ENCODE data around the gene EVL. TPM values are rescaled to one million over a fixed set of nuclear protein-coding genes. Genes with fewer than 3 reads are reported as not detected.

The EVL gene
- total and polyA plus RNA-seq, 2 donors from 2014 or later: 54.8 to 84.1 TPM

DNA sequence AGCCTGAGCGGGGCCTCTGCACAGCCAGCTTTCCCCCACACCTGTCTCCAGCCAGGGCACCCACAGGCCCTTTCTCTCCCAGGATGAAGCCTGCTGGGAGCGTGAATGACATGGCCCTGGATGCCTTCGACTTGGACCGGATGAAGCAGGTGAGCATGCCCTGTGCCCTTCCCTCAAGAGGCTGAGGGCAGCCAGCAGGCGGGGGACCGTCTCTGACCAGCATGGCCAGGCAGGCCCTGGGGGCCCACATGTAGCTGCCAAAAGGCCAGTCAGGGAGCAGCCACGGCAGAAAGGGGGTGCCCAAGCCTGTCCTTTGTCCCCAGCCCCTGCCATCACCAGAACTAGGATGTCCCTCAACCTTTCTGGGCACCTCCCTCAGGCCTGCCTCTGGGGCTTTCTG, 75.9 kb downstream of the EVL start:
- H3K9me3 ChIP-seq (ENCODE audit: control insufficient read depth in 2 of 3, insufficient read depth in 1 of 3, low read length in 3 of 3): no peaks in the 10 kb centered on the region
- no peak overlapping the region for H3K9ac ChIP-seq (ENCODE audit: low read length in 3 of 3)
- TF ChIP-seq, protein P1, sequence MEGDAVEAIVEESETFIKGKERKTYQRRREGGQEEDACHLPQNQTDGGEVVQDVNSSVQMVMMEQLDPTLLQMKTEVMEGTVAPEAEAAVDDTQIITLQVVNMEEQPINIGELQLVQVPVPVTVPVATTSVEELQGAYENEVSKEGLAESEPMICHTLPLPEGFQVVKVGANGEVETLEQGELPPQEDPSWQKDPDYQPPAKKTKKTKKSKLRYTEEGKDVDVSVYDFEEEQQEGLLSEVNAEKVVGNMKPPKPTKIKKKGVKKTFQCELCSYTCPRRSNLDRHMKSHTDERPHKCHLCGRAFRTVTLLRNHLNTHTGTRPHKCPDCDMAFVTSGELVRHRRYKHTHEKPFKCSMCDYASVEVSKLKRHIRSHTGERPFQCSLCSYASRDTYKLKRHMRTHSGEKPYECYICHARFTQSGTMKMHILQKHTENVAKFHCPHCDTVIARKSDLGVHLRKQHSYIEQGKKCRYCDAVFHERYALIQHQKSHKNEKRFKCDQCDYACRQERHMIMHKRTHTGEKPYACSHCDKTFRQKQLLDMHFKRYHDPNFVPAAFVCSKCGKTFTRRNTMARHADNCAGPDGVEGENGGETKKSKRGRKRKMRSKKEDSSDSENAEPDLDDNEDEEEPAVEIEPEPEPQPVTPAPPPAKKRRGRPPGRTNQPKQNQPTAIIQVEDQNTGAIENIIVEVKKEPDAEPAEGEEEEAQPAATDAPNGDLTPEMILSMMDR (IDR thresholded peaks at IDR 0.05; ENCODE audit: borderline replicate concordance, extremely low read depth, insufficient read depth): no peak
- intact Hi-C loops (cut with DNase I): no loop called here
- no peak overlapping the region for H3K27ac ChIP-seq (ENCODE audit: low read depth in 2 of 2, low read length in 2 of 2)
- no peak overlapping the region for H3K4me3 ChIP-seq (ENCODE audit: low read length in 3 of 3)
- H3K4me1 ChIP-seq (ENCODE audit: control insufficient read depth in 2 of 3, insufficient read depth in 2 of 3, low read depth in 1 of 3, low read length in 3 of 3): peaks cover 0 to 15% (median 7%) of the 10 kb centered on the region in 3 donors
- DNase-seq (no peak), FAIRE-seq (no peak)
- H3K27me3 ChIP-seq (ENCODE audit: control insufficient read depth, insufficient read depth, low read length): no peaks in the 10 kb centered on the region
- no peaks in the 10 kb centered on the region for H3K36me3 ChIP-seq (ENCODE audit: control insufficient read depth in 2 of 3, insufficient read depth in 3 of 3, low read length in 3 of 3)

DNA sequence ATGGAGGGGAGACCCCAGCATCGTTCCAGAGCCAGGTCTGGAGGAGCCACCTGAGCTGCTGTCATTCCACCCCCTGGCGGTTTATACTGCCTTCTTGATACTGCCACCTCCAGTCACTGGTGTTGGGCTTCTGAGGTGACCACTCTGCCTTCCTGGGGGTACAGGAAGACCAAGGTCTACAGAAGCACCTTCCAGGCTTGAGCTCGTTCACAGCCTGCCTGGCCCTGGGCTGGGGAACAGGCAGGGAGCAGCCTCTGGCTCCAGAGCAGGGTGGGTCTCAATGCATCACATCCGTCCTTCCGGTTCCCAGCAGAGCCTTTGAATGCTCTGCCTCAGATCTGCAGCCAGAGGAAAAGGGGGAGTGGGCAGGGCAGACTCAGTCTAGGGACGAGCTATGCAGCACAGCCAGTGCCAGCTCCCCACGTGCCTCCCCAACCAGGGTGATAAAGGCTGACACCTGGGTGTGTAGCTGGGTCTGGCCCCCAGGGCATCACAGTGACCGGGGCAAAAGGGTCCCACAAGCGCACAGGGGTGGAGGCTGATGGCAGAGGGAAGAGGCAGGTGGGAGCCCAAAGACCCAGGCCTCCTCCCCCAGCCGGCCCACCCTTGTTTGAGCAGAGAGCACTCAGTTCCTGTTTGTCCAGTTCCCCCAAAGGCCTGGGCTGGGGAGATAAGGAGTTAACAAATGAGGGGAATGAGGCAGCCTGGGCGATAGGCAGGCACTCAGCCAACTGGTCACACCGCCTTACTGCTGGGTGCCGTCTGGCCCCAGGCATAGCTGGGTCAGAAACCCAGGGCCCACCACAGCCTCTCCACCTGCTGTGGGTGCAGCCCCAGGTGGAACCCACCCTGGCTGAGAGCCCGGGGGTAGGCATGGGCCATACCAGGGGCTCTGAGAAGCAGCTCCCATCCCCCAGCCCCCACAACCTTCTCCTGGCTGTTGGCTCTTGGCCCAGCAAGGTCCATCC, 77.1 kb downstream of the EVL start:
- intact Hi-C loops (cut with DNase I): no loop called here
- peak overlapping the region in 1 of 3 donors; percentile 26 for H3K9ac ChIP-seq (ENCODE audit: low read length in 3 of 3)

DNA sequence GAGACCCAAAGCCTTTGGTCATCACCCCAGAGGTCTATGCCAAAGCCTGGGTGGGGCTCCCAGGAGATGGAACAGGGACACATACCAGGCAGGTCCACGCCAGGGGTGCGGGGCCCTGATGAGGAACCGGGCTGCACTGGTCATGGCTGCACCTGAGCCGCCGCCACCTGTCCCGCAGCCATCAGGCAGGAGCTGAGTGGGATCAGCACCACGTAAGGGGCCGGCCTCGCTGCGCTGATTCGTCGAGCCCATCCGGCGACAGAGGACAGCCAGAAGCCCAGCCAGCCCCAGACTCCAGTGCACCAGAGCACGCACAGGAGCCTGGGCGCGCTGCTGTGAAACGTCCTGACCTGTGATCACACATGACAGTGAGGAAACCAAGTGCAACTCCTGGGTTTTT, 78.3 kb downstream of the EVL start:
- DNase-seq: no peak
- no peak for FAIRE-seq
- Histone ChIP-seq H3K9ac (ENCODE audit: low read length in 3 of 3) (no peak overlapping the region), H3K4me1 (ENCODE audit: control insufficient read depth in 2 of 3, insufficient read depth in 2 of 3, low read depth in 1 of 3, low read length in 3 of 3) (peaks cover 0 to 16% (median 7%) of the 10 kb centered on the region in 3 donors), H3K36me3 (ENCODE audit: control insufficient read depth in 2 of 3, insufficient read depth in 3 of 3, low read length in 3 of 3) (no peaks in the 10 kb centered on the region), H3K4me3 (ENCODE audit: low read length in 3 of 3) (no peak overlapping the region), H3K27ac (ENCODE audit: low read depth in 2 of 2, low read length in 2 of 2) (no peak overlapping the region), H3K9me3 (ENCODE audit: control insufficient read depth in 2 of 3, insufficient read depth in 1 of 3, low read length in 3 of 3) (no peaks in the 10 kb centered on the region), H3K27me3 (ENCODE audit: control insufficient read depth, insufficient read depth, low read length) (no peaks in the 10 kb centered on the region)
- intact Hi-C loops (cut with DNase I): no loop called here
- TF ChIP-seq, protein P1 (IDR thresholded peaks at IDR 0.05; ENCODE audit: borderline replicate concordance, extremely low read depth, insufficient read depth): no peak

More for the DNA sequence above, 77.1 kb downstream of the EVL start:
- Histone ChIP-seq H3K27me3 (ENCODE audit: control insufficient read depth, insufficient read depth, low read length) (no peaks in the 10 kb centered on the region), H3K4me3 (ENCODE audit: low read length in 3 of 3) (no peak overlapping the region), H3K36me3 (ENCODE audit: control insufficient read depth in 2 of 3, insufficient read depth in 3 of 3, low read length in 3 of 3) (no peaks in the 10 kb centered on the region), H3K4me1 (ENCODE audit: control insufficient read depth in 2 of 3, insufficient read depth in 2 of 3, low read depth in 1 of 3, low read length in 3 of 3) (peaks cover 0 to 15% (median 7%) of the 10 kb centered on the region in 3 donors), H3K9me3 (ENCODE audit: control insufficient read depth in 2 of 3, insufficient read depth in 1 of 3, low read length in 3 of 3) (no peaks in the 10 kb centered on the region), H3K27ac (ENCODE audit: low read depth in 2 of 2, low read length in 2 of 2) (peak overlapping the region in 1 of 2 donors; percentile 72)
- peak in 2 of 5 donors; percentile 58 to 77 for DNase-seq
- TF ChIP-seq, protein P1 (IDR thresholded peaks at IDR 0.05; ENCODE audit: borderline replicate concordance, extremely low read depth, insufficient read depth): no peak
- no peak for FAIRE-seq
